Neural progenitor cell (in vitro differentiated cells): ENCODE measurements around the gene DEDD2. TPM values are rescaled to one million over a fixed set of nuclear protein-coding genes. Genes with fewer than 3 reads are reported as not detected.

ENCODE experiments used
- DNase-seq: peaks from one replicate; pipeline ENCODE4 v3.0.0-alpha.2; 2016; ENCODE audit warnings: low spot score
- H2AFZ ChIP-seq: fragments of 200-600 bp; sonication (generic); replicated peaks from 2 replicates; pipeline ENCODE4 v1.6.1; 2016; ENCODE audit warnings: antibody characterized with exemption
- H3F3A ChIP-seq: fragments of 200-600 bp; sonication (generic); 2 replicates; pipeline ENCODE4 v1.6.1; 2016; ENCODE audit warnings: antibody characterized with exemption, low read depth
- H3K27ac ChIP-seq: fragments of 200-600 bp; sonication (generic); 2 replicates; pipeline ENCODE4 v1.5.1; 2016; ENCODE audit warnings: mild to moderate bottlenecking
- H3K27me3 ChIP-seq: fragments of 200-600 bp; sonication (generic); 2 replicates; pipeline ENCODE4 v1.6.1; 2016; ENCODE audit warnings: mild to moderate bottlenecking, moderate library complexity
- H3K36me3 ChIP-seq: fragments of 200-600 bp; sonication (generic); 2 replicates; pipeline ENCODE4 v1.5.1; 2016
- H3K4me1 ChIP-seq: fragments of 200-600 bp; sonication (generic); 2 replicates; pipeline ENCODE4 v1.6.1; 2016; ENCODE audit warnings: mixed run types
- H3K4me2 ChIP-seq: fragments of 200-600 bp; sonication (generic); 2 replicates; pipeline ENCODE4 v1.6.1; 2016
- H3K4me3 ChIP-seq: fragments of 200-600 bp; sonication (generic); 2 replicates; pipeline ENCODE4 v1.5.1; 2016
- H3K79me2 ChIP-seq: fragments of 200-600 bp; sonication (generic); 2 replicates; pipeline ENCODE4 v1.6.1; 2016; ENCODE audit warnings: low read depth
- H3K9ac ChIP-seq: fragments of 200-600 bp; sonication (generic); 2 replicates; pipeline ENCODE4 v1.6.1; 2016
- H3K9me3 ChIP-seq: fragments of 200-600 bp; sonication (generic); 2 replicates; pipeline ENCODE4 v1.5.1; 2016; ENCODE audit warnings: low read depth
- H4K20me1 ChIP-seq: fragments of 200-600 bp; sonication (generic); 2 replicates; pipeline ENCODE4 v1.6.1; 2016; ENCODE audit warnings: low read depth
- H3K27ac Mint-ChIP-seq: 3 replicates; pipeline ENCODE4 v1.8.0; 2021; ENCODE audit warnings: mixed read lengths
- H3K27me3 Mint-ChIP-seq: 2 replicates; pipeline ENCODE4 v1.8.0; 2022; ENCODE audit warnings: low read depth, mild to moderate bottlenecking, inconsistent platforms, moderate library complexity, mixed read lengths; ENCODE audit not compliant: insufficient read depth
- H3K36me3 Mint-ChIP-seq: 3 replicates; pipeline ENCODE4 v1.8.0; 2021; ENCODE audit warnings: mixed read lengths
- H3K4me1 Mint-ChIP-seq: 3 replicates; pipeline ENCODE4 v1.8.0; 2021; ENCODE audit warnings: mixed read lengths
- H3K4me3 Mint-ChIP-seq: 3 replicates; pipeline ENCODE4 v1.8.0; 2021; ENCODE audit warnings: mild to moderate bottlenecking, moderate library complexity, mixed read lengths
- H3K9me3 Mint-ChIP-seq: 3 replicates; pipeline ENCODE4 v1.8.0; 2020; ENCODE audit warnings: mixed read lengths
- CTCF ChIP-seq: fragments of 200-600 bp; sonication (generic); IDR thresholded peaks from 2 replicates; pipeline ENCODE4 v1.5.1; 2017; ENCODE audit warnings: antibody characterized with exemption, mild to moderate bottlenecking
- EZH2 ChIP-seq: fragments of 200-600 bp; sonication (generic); IDR thresholded peaks from 2 replicates; pipeline ENCODE4 v1.6.1; 2017; ENCODE audit warnings: antibody characterized with exemption, mild to moderate bottlenecking, moderate library complexity
- EZH2phosphoT487 ChIP-seq: fragments of 200-600 bp; sonication (generic); IDR thresholded peaks from 2 replicates; pipeline ENCODE4 v1.6.1; 2017; ENCODE audit warnings: antibody characterized with exemption
- total RNA-seq: library from RNA; depleted of rRNA; stranded (reverse); fragments of >200 nt; gene quantifications from 2 replicates; pipeline ENCODE4 v1.2.3, GENCODE V29; 2015; ENCODE audit warnings: low replicate concordance

Gene DEDD2
- total RNA-seq, 1 donor from 2014 or later: 19.8 TPM

- Mint-ChIP-seq H3K4me3 (no peak overlapping the region), H3K27me3 (peaks cover 29% of the 10 kb centered on the region)
Observed at GRCh38 chr19:42170715-42171114, 46.8 kb downstream of the DEDD2 start.

GRCh38 chr19:42169486-42170413, 47.7 kb downstream of the DEDD2 start:
- Histone ChIP-seq H3F3A (peaks cover 4% of the 10 kb centered on the region), H4K20me1 (peaks cover 10% of the 10 kb centered on the region), H3K79me2 (no peaks in the 10 kb centered on the region), H3K4me2 (no peak overlapping the region), H3K36me3 (no peaks in the 10 kb centered on the region), H3K4me3 (no peak overlapping the region), H3K27ac (no peak overlapping the region), H2AFZ (no peak overlapping the region), H3K9ac (no peak overlapping the region), H3K4me1 (no peaks in the 10 kb centered on the region), H3K27me3 (peaks cover 43% of the 10 kb centered on the region), H3K9me3 (no peaks in the 10 kb centered on the region)
- Mint-ChIP-seq H3K4me3 (peak overlapping the region; percentile 8), H3K36me3 (no peaks in the 10 kb centered on the region), H3K27me3 (peaks cover 22% of the 10 kb centered on the region), H3K9me3 (no peaks in the 10 kb centered on the region), H3K27ac (peak overlapping the region; percentile 42), H3K4me1 (peaks cover 37% of the 10 kb centered on the region)
- TF ChIP-seq CTCF (no peak), EZH2phosphoT487 (no peak), EZH2 (no peak)
- DNase-seq: no peak

More at GRCh38 chr19:42170715-42171114, 46.8 kb downstream of the DEDD2 start:
- no peaks in the 10 kb centered on the region for H3K4me1 ChIP-seq
- H3K4me2 ChIP-seq: no peak overlapping the region
- H3F3A ChIP-seq: no peaks in the 10 kb centered on the region
- no peak for TF ChIP-seq CTCF
- no peak for TF ChIP-seq EZH2
- TF ChIP-seq EZH2phosphoT487: no peak
- H3K36me3 ChIP-seq: no peaks in the 10 kb centered on the region
- H3K4me1 Mint-ChIP-seq: peaks cover 41% of the 10 kb centered on the region
- H3K9me3 Mint-ChIP-seq: no peaks in the 10 kb centered on the region
- no peaks in the 10 kb centered on the region for H3K36me3 Mint-ChIP-seq
- no peak overlapping the region for H3K9ac ChIP-seq
- no peak for DNase-seq
- H2AFZ ChIP-seq: no peak overlapping the region
- H3K27ac Mint-ChIP-seq: peak overlapping the region; percentile 8
- H3K79me2 ChIP-seq: no peaks in the 10 kb centered on the region
- H3K4me3 ChIP-seq: no peak overlapping the region
- no peaks in the 10 kb centered on the region for H3K9me3 ChIP-seq
- peaks cover 53% of the 10 kb centered on the region for H3K27me3 ChIP-seq
- peaks cover 11% of the 10 kb centered on the region for H4K20me1 ChIP-seq
- H3K27ac ChIP-seq: no peak overlapping the region

GRCh38 chr19:42168206-42168605, 49.3 kb downstream of the DEDD2 start:
- Histone ChIP-seq H3K4me3 (no peak overlapping the region), H3F3A (peaks cover 5% of the 10 kb centered on the region), H3K27me3 (peaks cover 28% of the 10 kb centered on the region), H3K4me2 (no peak overlapping the region), H3K36me3 (no peaks in the 10 kb centered on the region), H2AFZ (no peak overlapping the region), H4K20me1 (peaks cover 8% of the 10 kb centered on the region), H3K27ac (no peak overlapping the region), H3K4me1 (no peaks in the 10 kb centered on the region), H3K79me2 (no peaks in the 10 kb centered on the region), H3K9me3 (no peaks in the 10 kb centered on the region), H3K9ac (no peak overlapping the region)
- Mint-ChIP-seq H3K27ac (no peak overlapping the region), H3K4me1 (peaks cover 33% of the 10 kb centered on the region), H3K9me3 (no peaks in the 10 kb centered on the region), H3K27me3 (peaks cover 15% of the 10 kb centered on the region), H3K36me3 (no peaks in the 10 kb centered on the region), H3K4me3 (no peak overlapping the region)
- TF ChIP-seq CTCF: no peak
- no peak for TF ChIP-seq EZH2
- TF ChIP-seq EZH2phosphoT487: no peak
- DNase-seq: no peak
